GM12892 (cell line): ENCODE results near the gene CHST15.

Experiments used
- POLR2A ChIP-seq: IDR thresholded peaks from 2 replicates; pipeline ENCODE4 v1.6.1; 2011; ENCODE audit warnings: low read depth, low read length, control low read depth
- POLR2AphosphoS5 ChIP-seq: IDR thresholded peaks from 2 replicates; pipeline ENCODE4 v1.6.1; 2011; ENCODE audit warnings: low read depth, low read length, control low read depth

DNA sequence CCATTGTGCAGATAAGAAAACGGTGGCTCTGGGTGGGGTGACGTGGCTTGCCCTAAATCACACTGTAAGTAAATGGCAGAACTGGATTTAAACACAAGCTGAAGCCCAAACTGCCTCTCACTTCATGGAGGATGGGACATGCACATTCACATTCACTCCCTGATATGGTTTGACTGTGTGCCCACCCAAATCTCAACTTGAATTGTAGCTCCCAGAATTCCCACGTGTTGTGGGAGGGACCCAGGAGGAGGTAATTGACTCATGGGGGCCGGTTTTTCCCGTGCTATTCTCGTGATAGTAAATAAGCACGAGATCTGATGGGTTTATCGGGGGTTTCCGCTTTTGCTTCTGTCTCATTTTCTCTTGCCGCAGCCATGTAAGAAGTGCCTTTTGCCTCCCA lies 32.4 kb downstream of the CHST15 start:
- TF ChIP-seq POLR2A, result no peak
- no peak for TF ChIP-seq POLR2AphosphoS5
